HCT116 (cell line): Measurements from ENCODE around the gene NECAB2. TPM values are rescaled to one million over a fixed set of nuclear protein-coding genes. Genes with fewer than 3 reads are reported as not detected.
A peak's percentile ranks its signal among the peaks of the same experiment; 100 is the strongest.

Experiments
- ATAC-seq: fragments of 200-7000 bp; cut with Tn5 transposase; 2 replicates; pipeline ENCODE4 v1.9.1; 2020; ENCODE audit warnings: mild to moderate bottlenecking, moderate library complexity
- BruUV-seq: library from RNA; stranded (reverse); fragments of 400-500 nt; replicated peaks from 2 replicates; lab custom pipeline; 2021; lab: Mats Ljungman, UMichigan
- CTCF ChIA-PET: fragments of 300-600 bp; sonication (Branson Sonifier 250); formaldehyde crosslinking; loops from one replicate; lab custom pipeline; 2021; ENCODE audit warnings: antibody characterized with exemption; lab: Charles Lee
- POLR2A ChIA-PET: fragments of 300-600, 350-600 bp; sonication (Branson Sonifier 250); formaldehyde crosslinking; loops from one replicate; lab custom pipeline; 2021; ENCODE audit warnings: antibody characterized with exemption; lab: Charles Lee
- RAD21 ChIA-PET, 2 experiments: fragments of 300-600 bp; sonication (Branson Sonifier 250); formaldehyde crosslinking; loops; one replicate each; lab custom pipeline; 2023; ENCODE audit warnings: low total read pairs in 2 of 2; ENCODE audit not compliant: uncharacterized antibody in 2 of 2, unreplicated experiment in 2 of 2, low non-redundant PET in 1 of 2; lab: Charles Lee
- DNase-seq: peaks from one replicate; pipeline ENCODE4 v3.0.0-alpha.2; 2010; ENCODE audit warnings: low read depth, low spot score
- H2AFZ ChIP-seq: fragments of 200-600 bp; shearing (Covaris generic), sonication (generic); 2 replicates; pipeline ENCODE4 v1.6.1; 2017; ENCODE audit warnings: low read depth, mixed run types, mixed read lengths, antibody characterized with exemption, low read length; ENCODE audit not compliant: poor library complexity, severe bottlenecking
- H3K27ac ChIP-seq: 2 replicates; pipeline ENCODE4 v1.5.1; 2012; ENCODE audit warnings: low read depth, low read length
- H3K27me3 ChIP-seq: fragments of 200-600 bp; sonication (generic); 2 replicates; pipeline ENCODE4 v1.6.1; 2016; ENCODE audit warnings: mixed run types, low read length, mixed read lengths; ENCODE audit not compliant: insufficient read depth
- H3K36me3 ChIP-seq, 2 experiments: fragments of 200-500 bp in 1 of 2; fragments of 200-600 bp in 1 of 2; sonication (Bioruptor generic) in 1 of 2; sonication (generic) in 1 of 2; 2 replicates each; pipeline versions ENCODE4 v1.5.1 to v1.6.1; 2014 to 2016; ENCODE audit warnings: low read length in 2 of 2, inconsistent platforms in 1 of 2, mixed read lengths in 1 of 2, mixed run types in 1 of 2; ENCODE audit not compliant: insufficient read depth in 2 of 2, control insufficient read depth in 1 of 2
- H3K4me1 ChIP-seq, 2 experiments: fragments of 200-600 bp in 1 of 2; sonication (generic) in 1 of 2; 2 replicates each; pipeline versions ENCODE4 v1.5.1 to v1.6.1; 2012 to 2017; ENCODE audit warnings: low read length in 2 of 2, inconsistent platforms in 1 of 2, mild to moderate bottlenecking in 1 of 2, mixed read lengths in 1 of 2, mixed run types in 1 of 2, moderate library complexity in 1 of 2; ENCODE audit not compliant: insufficient read depth in 2 of 2, control insufficient read depth in 1 of 2
- H3K4me2 ChIP-seq: fragments of 200-600 bp; sonication (generic); 2 replicates; pipeline ENCODE4 v1.6.1; 2017; ENCODE audit warnings: mixed run types, low read length, mixed read lengths
- H3K4me3 ChIP-seq, 2 experiments: fragments of 200-600 bp in 1 of 2; sonication (generic) in 1 of 2; replicated peaks in 1 of 2; 2 replicates each; pipeline ENCODE4 v1.5.1; 2011 to 2016; ENCODE audit warnings: low read length in 2 of 2, control low read depth in 1 of 2, low read depth in 1 of 2, mild to moderate bottlenecking in 1 of 2, mixed read lengths in 1 of 2, mixed run types in 1 of 2
- H3K79me2 ChIP-seq: fragments of 200-600 bp; sonication (generic); 2 replicates; pipeline ENCODE4 v1.6.1; 2017; ENCODE audit warnings: mild to moderate bottlenecking, mixed run types, low read length, moderate library complexity, mixed read lengths; ENCODE audit not compliant: insufficient read depth
- H3K9ac ChIP-seq: fragments of 200-600 bp; sonication (generic); 2 replicates; pipeline ENCODE4 v1.6.1; 2016; ENCODE audit warnings: low read length, mixed read lengths
- H3K9me2 ChIP-seq: fragments of 200-600 bp; sonication (generic), shearing (Covaris generic); 2 replicates; pipeline ENCODE4 v1.6.1; 2017; ENCODE audit warnings: mixed run types, mild to moderate bottlenecking, moderate library complexity; ENCODE audit not compliant: insufficient read depth
- H3K9me3 ChIP-seq, 2 experiments: fragments of 200-500 bp in 1 of 2; fragments of 200-600 bp in 1 of 2; sonication (Bioruptor generic) in 1 of 2; sonication (generic) in 1 of 2; 2 replicates each; pipeline ENCODE4 v1.6.1; 2014 to 2017; ENCODE audit warnings: low read length in 2 of 2, mixed read lengths in 2 of 2, inconsistent platforms in 1 of 2, low read depth in 1 of 2, mild to moderate bottlenecking in 1 of 2, mixed run types in 1 of 2, moderate library complexity in 1 of 2; ENCODE audit not compliant: control insufficient read depth in 1 of 2, insufficient read depth in 1 of 2
- H4K20me1 ChIP-seq: fragments of 200-600 bp; sonication (generic), shearing (Covaris generic); 2 replicates; pipeline ENCODE4 v1.6.1; 2017; ENCODE audit warnings: mixed run types, mild to moderate bottlenecking, moderate library complexity; ENCODE audit not compliant: insufficient read depth
- CBX3 ChIP-seq: IDR thresholded peaks from 2 replicates; pipeline ENCODE4 v1.6.1; 2012; ENCODE audit warnings: low read depth
- CEBPB ChIP-seq: IDR thresholded peaks from 2 replicates; pipeline ENCODE4 v1.6.1; 2012; ENCODE audit warnings: low read depth
- EZH2phosphoT487 ChIP-seq: fragments of 200-600 bp; IDR thresholded peaks from 2 replicates; pipeline ENCODE4 v1.6.1; 2018; ENCODE audit warnings: antibody characterized with exemption, borderline replicate concordance
- JUND ChIP-seq: IDR thresholded peaks from 2 replicates; pipeline ENCODE4 v1.6.1; 2012
- TCF7L2 ChIP-seq: IDR thresholded peaks from 2 replicates; pipeline ENCODE4 v1.7.0; 2011; ENCODE audit warnings: borderline replicate concordance, inconsistent platforms; ENCODE audit not compliant: insufficient read depth, insufficient read length; ENCODE audit errors: extremely low read depth
- ZFX ChIP-seq: fragments of 450-650 bp; IDR thresholded peaks from 2 replicates; pipeline ENCODE4 v1.6.1; 2017
- intact Hi-C: fragments of 100-400 bp; cut with micrococcal nuclease; formaldehyde crosslinking; loops from 2 replicates; pipeline ENCODE4 v1.10.0; 2022
- total RNA-seq: library from RNA; stranded (reverse); gene quantifications from one replicate; pipeline ENCODE4 v1.2.1, GENCODE V29; 2021; ENCODE audit not compliant: unreplicated experiment
- TF ChIP-seq, protein P1 (sequence below), 3 experiments: fragments of 200-600 bp in 1 of 3; sonication (generic) in 1 of 3; IDR thresholded peaks in 2 of 3; conservative IDR thresholded peaks in 1 of 3; 2 replicates each; pipeline ENCODE4 v1.5.1; 2012 to 2017; ENCODE audit warnings: low read depth in 2 of 3, low read length in 2 of 3, antibody characterized with exemption in 1 of 3, borderline replicate concordance in 1 of 3, control low read depth in 1 of 3, mild to moderate bottlenecking in 1 of 3, mixed read lengths in 1 of 3, mixed run types in 1 of 3, moderate library complexity in 1 of 3; ENCODE audit not compliant: insufficient read depth in 1 of 3

The NECAB2 gene
- total RNA-seq, 1 experiment from 2014 or later: 0.61 TPM

- Histone ChIP-seq H2AFZ (no peak overlapping the region), H3K4me2 (peak overlapping the region; percentile 92), H3K9ac (peak overlapping the region; percentile 74), H3K4me1 (peaks cover 20 to 31% of the 10 kb centered on the region in 2 experiments), H3K79me2 (no peaks in the 10 kb centered on the region; the same call in 1 of the 2 replicates), H3K9me2 (no peaks in the 10 kb centered on the region), H3K9me3 (no peaks in the 10 kb centered on the region), H3K27ac (peak overlapping the region; percentile 88), H3K36me3 (no peaks in the 10 kb centered on the region; a peak in 1 of 4 replicates), H3K4me3 (peak overlapping the region; percentile 66 to 77), H3K27me3 (no peaks in the 10 kb centered on the region), H4K20me1 (no peaks in the 10 kb centered on the region)
- DNase-seq (peak; percentile 72), ATAC-seq (peak; percentile 62)
- ChIA-PET CTCF (interaction anchor here (0.8 to 2.2 kb wide), 25 partner anchors 8 to 579 kb away, joined by 3 to 18 read pairs (median 5); partner anchors contain the start of gene TAF1C), RAD21 (interaction anchor here (0.6 to 1.7 kb wide), 3 partner anchors 27 to 60 kb away, joined by 3 to 4 read pairs (median 3); no protein-coding TSS in a partner anchor), POLR2A (interaction anchor here (0.6 to 2.2 kb wide), 7 partner anchors 8 to 1198 kb away, joined by 3 to 10 read pairs (median 4); no protein-coding TSS in a partner anchor)
- intact Hi-C loops: loop anchor here (1.0 to 10.0 kb wide), 3 partner anchors 28 to 551 kb away; partner anchors contain the start of gene MEAK7
- BruUV-seq: TSS peak; percentile 69
- TF ChIP-seq JUND: no peak
- TF ChIP-seq CBX3: no peak
- peak; percentile 53 for TF ChIP-seq TCF7L2
- TF ChIP-seq ZFX: no peak
- TF ChIP-seq EZH2phosphoT487: no peak
- no peak for TF ChIP-seq CEBPB
- TF ChIP-seq, protein P1, sequence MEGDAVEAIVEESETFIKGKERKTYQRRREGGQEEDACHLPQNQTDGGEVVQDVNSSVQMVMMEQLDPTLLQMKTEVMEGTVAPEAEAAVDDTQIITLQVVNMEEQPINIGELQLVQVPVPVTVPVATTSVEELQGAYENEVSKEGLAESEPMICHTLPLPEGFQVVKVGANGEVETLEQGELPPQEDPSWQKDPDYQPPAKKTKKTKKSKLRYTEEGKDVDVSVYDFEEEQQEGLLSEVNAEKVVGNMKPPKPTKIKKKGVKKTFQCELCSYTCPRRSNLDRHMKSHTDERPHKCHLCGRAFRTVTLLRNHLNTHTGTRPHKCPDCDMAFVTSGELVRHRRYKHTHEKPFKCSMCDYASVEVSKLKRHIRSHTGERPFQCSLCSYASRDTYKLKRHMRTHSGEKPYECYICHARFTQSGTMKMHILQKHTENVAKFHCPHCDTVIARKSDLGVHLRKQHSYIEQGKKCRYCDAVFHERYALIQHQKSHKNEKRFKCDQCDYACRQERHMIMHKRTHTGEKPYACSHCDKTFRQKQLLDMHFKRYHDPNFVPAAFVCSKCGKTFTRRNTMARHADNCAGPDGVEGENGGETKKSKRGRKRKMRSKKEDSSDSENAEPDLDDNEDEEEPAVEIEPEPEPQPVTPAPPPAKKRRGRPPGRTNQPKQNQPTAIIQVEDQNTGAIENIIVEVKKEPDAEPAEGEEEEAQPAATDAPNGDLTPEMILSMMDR (IDR thresholded peaks at IDR 0.05 in 2 of 3, conservative IDR thresholded peaks at IDR 0.05 in 1 of 3; ENCODE audit: borderline replicate concordance in 1 of 3, insufficient read depth in 1 of 3, low read depth in 2 of 3, low read length in 2 of 3): peak in 2 of 3 experiments; percentile 92 to 97; a peak in 4 of 6 replicates
Measured at GRCh38 chr16:83953796-83954576, 14.1 kb upstream of the NECAB2 start.
